NCI-H82 treated with DMSO at 0.1 percent for 48 hours (cell line): Measurements from ENCODE around the gene TMEM109.

Experiments
- DNase-seq: peaks from one replicate; lab custom pipeline; 2025; ENCODE audit not compliant: unreplicated experiment; lab: John Stamatoyannopoulos, UW

Gene TMEM109

DNA sequence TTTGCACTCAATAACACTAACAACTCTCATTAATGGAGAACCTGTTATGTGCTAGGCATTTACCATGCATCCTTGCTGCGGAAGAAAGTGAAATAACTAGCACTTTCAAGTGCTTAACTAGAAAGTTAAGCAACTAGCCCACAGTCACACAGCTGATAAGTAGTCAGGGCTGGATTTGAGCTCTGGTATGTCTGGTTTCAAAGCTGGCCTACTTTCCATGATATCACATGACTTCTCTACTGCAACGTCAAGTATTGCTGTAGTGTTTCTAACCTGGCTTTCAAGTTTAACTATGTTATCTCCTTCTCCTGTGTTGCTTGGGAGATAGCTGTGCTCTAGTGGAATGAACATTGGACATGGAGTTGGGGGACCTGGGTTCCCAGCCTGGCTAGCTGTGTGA is 25.9 kb downstream of the TMEM109 start:
- DNase-seq, result no peak

DNA sequence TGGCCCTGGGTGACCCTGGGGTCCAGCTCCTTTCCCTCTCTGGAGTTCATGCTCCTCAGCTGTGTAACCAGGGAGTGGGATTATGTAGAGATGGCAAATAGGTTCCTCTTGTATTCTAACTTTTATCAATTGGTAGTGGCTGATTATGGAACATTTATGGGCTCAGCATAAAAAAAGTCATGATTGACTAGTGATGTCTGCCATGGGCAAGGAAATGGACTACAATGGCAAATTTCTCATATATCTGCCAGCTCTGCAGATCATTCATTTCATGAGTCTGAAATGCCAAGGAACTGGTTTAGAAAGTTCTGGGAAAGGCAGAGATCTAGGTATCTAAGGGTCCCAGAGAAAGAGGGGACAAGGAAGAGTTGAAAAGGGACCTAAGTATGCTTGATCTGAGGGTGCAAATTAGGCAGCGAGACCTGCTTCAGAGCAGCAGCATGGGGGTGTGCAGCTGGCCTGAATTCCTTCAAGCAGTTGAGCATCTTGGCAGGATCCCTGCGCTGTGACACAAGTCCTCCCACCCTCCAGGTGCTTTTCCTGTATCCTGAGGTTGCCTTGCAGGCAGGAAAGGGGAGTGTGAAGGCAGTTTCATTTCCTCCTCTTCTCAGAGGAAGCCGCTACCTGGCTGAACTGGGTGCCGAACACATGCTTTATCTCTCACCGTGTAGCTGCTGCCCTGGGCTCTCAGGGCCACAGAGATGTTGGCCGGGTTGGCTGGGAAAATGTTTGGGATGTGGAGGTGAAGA is 27.6 kb downstream of the TMEM109 start:
- no peak for DNase-seq

DNA sequence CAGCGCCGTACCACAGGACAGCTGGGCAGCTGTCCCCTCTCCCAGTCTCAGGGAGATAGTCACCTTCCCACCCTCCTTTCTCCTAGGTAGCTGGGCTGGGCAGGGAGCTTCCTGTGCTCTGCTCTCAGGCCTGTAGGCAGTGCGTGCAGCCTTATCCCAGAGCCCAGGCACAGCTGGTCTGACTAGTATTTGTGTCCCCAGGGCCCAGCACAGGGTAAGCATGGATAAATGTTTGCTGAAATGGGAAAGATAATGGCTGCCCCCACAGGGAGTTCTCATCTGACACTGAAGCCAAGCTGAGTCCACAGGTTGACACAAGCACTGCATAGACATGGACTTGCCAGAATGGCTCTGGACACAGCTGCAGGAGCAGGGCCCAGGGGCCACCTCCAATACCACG is 28.3 kb downstream of the TMEM109 start:
- no peak for DNase-seq

DNA sequence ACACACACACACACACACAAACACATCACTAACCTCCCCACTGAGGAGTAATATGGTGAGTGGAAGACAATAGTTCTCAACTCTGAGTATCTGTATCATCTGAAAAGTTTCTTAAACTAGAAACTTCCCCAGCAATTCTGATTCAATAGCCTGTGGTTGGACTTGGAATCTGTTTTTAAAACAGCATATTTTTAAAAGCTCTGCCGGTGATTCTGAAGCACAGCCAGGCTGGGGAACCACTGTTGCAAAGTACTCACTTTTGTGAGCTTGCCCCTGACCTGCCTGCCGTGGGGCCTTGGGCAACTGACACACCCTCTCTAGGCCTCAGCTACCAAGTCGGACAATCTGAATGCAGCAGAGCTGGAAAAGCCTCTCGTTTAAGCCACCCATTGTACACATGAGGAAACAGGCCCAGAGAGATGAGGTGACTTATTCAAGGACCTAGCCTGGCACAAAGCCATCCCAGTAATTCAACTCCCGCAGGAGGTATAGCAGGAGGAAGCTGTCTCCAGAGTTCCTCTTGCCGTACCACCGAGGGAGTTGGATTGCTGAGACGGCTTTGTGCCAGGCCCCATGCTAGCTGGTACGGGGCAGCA is 29.1 kb downstream of the TMEM109 start:
- no peak for DNase-seq

GRCh38 chr11:60944490-60945294 is 30.7 kb downstream of the TMEM109 start:
- no peak for DNase-seq

DNA sequence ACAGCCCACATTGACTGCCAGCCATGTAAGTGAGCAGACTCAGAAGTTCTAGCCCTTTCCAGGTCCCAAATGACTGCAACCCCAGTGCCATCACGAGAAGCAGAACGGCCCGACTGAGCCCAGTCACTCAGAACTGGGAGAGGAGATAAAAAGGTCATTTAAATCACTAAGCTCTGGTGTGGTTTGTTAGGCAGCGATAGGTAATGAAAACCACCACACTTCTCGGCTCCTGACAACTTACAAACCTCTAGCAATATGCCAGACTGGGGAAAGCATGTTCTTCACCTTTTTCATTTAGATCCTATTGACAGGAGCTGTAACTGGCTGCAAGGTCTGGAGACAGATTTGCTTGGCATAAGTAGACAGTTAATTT is 31.3 kb downstream of the TMEM109 start:
- no peak for DNase-seq

DNA sequence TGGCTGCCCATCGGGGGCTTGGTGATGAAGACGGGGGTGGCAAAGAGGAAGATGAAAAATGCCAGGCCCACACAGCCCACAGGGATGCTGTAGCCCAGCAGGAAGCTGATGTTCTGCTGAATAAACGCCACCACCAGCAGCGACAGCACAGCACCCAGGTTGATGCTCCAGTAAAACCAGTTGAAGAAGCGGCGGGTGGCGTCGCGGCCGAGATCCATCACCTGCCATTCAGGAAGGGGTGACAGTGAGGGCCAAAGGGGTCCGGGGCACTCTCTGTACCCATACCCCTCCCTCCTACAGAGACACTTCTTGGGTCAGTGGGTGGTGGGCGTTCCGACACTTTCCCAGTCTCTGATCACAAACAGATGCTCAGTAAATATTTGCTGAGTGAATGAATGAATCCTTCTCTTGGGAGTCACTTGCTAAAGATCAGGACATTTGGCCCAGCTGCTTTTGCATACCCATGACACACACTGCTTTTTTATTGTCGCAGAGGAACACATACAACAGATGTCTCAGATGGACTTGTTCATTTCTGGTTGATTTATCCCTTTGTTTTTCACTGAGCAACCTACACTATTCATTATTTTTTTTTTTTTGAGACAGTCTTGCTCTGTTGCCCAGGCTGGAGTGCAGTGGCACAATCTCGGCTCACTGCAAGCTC is 32.8 kb downstream of the TMEM109 start:
- no peak for DNase-seq

- DNase-seq, result no peak
These were observed 33.7 kb downstream of the TMEM109 start for GRCh38 chr11:60947700-60948099.

GRCh38 chr11:60948250-60948649 is 34.3 kb downstream of the TMEM109 start:
- DNase-seq, result no peak

GRCh38 chr11:60950024-60950423 is 36.1 kb downstream of the TMEM109 start:
- no peak for DNase-seq

GRCh38 chr11:60950933-60951605 is 37.1 kb downstream of the TMEM109 start:
- DNase-seq, result no peak

- no peak for DNase-seq
These were observed 37.6 kb downstream of the TMEM109 start for GRCh38 chr11:60951606-60951903.

DNA sequence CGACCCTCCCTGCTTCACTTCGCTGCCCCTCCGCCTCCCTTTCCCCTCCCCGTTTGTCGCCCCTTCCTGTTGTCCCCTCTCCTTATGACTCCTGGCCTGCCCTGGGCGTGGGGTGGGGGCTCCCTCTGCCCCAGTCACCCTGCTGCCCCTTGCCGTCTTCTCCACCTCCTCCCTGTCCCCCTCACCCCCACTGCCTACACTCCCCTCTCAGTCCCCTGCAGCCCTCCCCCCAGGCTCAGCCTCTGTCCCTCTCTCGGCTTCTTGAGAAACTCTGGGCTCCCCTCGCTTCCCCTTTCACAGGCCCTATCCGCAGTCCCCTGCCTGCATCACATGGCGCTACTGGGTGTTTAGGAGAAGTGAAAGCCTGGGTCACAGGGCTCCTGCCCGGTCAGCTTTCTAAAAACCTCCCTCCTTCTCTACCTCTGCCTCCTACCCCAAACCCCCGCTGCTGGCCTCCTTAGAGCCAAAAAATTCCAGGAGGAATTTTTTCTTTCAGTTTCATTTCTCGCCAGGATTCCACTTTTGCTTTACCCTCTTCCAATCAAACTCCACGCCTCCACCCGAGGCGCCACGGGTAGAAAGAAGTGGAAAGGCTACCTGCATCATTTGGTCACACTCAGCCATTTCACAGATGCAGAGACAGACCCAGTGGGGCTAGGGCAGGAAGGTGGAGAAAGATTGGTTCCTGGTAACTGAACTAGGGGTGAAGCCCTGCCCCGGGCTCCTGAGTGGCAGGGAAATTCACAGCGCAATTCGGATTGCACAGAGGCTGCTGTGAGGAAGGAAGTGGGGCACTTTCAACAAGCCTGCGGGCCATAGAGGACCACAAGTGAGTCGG is 38.2 kb downstream of the TMEM109 start, which contains the start of gene SLC15A3:
Gene SLC15A3 (minus strand): TSS at position 273 of the 838 bp plus-strand sequence. CDS start 625 bp downstream, outside the sequence.
- DNase-seq, result no peak

DNA sequence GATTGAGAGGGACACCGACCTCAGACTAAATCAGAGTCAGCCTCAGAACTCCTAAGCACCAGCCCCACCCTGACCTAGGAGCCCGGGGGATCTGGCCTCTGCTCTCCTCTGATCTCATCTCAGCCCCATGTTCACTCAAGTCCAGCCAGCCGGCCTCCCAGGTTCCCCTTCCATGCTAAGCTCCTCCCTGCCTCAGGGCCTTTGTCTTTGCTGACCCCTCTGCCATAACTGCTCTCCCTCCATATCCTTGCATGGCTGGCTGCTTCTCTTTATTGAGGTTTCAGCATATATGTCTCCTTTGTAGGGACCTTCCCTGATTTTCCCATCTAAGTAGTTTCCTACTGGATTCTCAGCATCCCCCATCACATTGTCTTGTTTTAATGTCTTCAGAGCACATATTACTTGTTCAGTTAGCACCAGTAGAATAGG is 38.8 kb downstream of the TMEM109 start:
- no peak for DNase-seq

DNA sequence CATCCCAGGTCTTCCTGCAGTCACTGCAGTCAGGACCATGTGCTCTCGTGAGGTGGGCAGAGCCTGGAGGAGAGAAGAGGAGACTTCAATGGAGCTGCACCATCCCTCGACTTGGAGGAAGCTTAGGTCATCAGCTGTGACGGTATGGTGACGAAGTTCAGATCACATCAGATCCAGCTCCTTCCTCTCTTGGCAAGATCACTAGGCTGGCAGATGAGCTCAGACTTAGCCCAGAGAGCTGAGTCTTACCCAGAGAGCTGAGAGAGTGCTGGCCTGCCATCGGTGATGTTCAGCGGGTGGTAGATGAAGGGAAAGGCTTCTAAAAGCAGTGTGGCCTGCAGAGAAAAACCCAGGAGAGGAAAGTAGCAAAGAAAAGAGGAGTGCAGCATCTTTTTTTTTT is 39.8 kb downstream of the TMEM109 start:
- no peak for DNase-seq

GRCh38 chr11:60954421-60954820 is 40.5 kb downstream of the TMEM109 start:
- DNase-seq, result no peak

DNA sequence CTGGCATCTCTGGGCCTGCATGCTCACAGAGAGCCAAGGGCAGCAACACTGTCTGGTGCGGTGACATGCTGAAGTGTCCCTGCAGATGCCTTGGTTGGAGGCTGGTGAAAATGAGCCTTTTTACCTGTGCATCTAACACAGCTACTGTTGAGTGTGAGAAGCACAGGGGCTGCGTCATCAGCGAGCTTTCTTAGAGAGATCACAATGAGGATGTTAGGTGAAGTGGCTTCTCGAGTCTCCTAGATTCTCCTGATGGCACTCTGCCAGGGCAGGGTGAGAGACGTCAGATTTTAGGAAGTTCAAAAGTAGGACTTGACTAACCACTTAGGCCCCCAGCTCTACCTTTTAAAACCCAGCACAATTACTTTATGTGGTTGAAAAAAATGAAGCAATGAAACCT is 41.6 kb downstream of the TMEM109 start:
- no peak for DNase-seq

DNA sequence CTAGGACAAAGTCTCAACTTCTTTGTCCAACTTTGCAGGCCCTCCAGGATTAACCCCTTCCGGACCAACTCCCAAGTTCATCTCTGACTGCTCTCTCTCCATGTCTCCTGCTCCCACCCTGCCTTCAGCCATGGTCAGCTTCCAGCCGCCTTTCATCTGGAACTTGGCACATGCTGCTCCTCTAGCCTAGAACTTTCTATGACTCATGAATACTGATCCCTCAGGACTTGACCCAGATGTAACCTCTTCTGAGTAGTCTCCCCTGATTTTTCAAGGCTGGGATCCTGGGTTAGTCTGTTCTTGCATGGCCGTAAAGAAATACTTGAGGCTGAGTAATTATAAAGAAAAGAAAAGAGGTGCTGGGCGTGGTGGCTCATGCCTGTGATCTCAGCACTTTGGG is 43.2 kb downstream of the TMEM109 start:
- DNase-seq, result no peak

GRCh38 chr11:60959431-60959830 is 45.5 kb downstream of the TMEM109 start:
- no peak for DNase-seq

GRCh38 chr11:60960405-60960804 is 46.4 kb downstream of the TMEM109 start:
- no peak for DNase-seq
